ENCODE measurements around the gene APOL2.

Gene APOL2

GRCh38 chr22:36185828-36186624 lies 53.3 kb downstream of the APOL2 start:
- Histone ChIP-seq H3K27ac (ENCODE audit: poor library complexity, severe bottlenecking) (no peak overlapping the region), H3K36me3 (ENCODE audit: low read depth) (no peaks in the 10 kb centered on the region), H3K27me3 (ENCODE audit: insufficient read depth, poor library complexity, severe bottlenecking) (no peaks in the 10 kb centered on the region), H3K4me1 (ENCODE audit: insufficient read depth, poor library complexity, severe bottlenecking) (no peaks in the 10 kb centered on the region), H3K9me3 (ENCODE audit: severe bottlenecking) (no peaks in the 10 kb centered on the region), H3K4me3 (ENCODE audit: severe bottlenecking) (no peak overlapping the region)
- TF ChIP-seq CTCF (IDR thresholded peaks at IDR 0.05; ENCODE audit: poor library complexity, severe bottlenecking): no peak
- no peak for DNase-seq (ENCODE audit: low spot score)
- ATAC-seq (ENCODE audit: low read depth): no peak

GRCh38 chr22:36184433-36185025 lies 54.8 kb downstream of the APOL2 start:
- H3K9me3 ChIP-seq (ENCODE audit: severe bottlenecking): no peaks in the 10 kb centered on the region
- DNase-seq (ENCODE audit: low spot score) (no peak), ATAC-seq (ENCODE audit: low read depth) (no peak)
- H3K4me3 ChIP-seq (ENCODE audit: severe bottlenecking): no peak overlapping the region
- TF ChIP-seq CTCF (IDR thresholded peaks at IDR 0.05; ENCODE audit: poor library complexity, severe bottlenecking): no peak
- no peak overlapping the region for H3K27ac ChIP-seq (ENCODE audit: poor library complexity, severe bottlenecking)
- H3K27me3 ChIP-seq (ENCODE audit: insufficient read depth, poor library complexity, severe bottlenecking): no peaks in the 10 kb centered on the region
- H3K36me3 ChIP-seq (ENCODE audit: low read depth): no peaks in the 10 kb centered on the region
- no peaks in the 10 kb centered on the region for H3K4me1 ChIP-seq (ENCODE audit: insufficient read depth, poor library complexity, severe bottlenecking)

GRCh38 chr22:36183446-36183845 lies 55.9 kb downstream of the APOL2 start:
- no peaks in the 10 kb centered on the region for H3K9me3 ChIP-seq (ENCODE audit: severe bottlenecking)
- ATAC-seq (ENCODE audit: low read depth) (no peak), DNase-seq (ENCODE audit: low spot score) (no peak)
- H3K27ac ChIP-seq (ENCODE audit: poor library complexity, severe bottlenecking): no peak overlapping the region
- no peaks in the 10 kb centered on the region for H3K36me3 ChIP-seq (ENCODE audit: low read depth)
- no peak overlapping the region for H3K4me3 ChIP-seq (ENCODE audit: severe bottlenecking)
- H3K27me3 ChIP-seq (ENCODE audit: insufficient read depth, poor library complexity, severe bottlenecking): no peaks in the 10 kb centered on the region
- no peak for TF ChIP-seq CTCF (IDR thresholded peaks at IDR 0.05; ENCODE audit: poor library complexity, severe bottlenecking)
- H3K4me1 ChIP-seq (ENCODE audit: insufficient read depth, poor library complexity, severe bottlenecking): no peaks in the 10 kb centered on the region

- DNase-seq (ENCODE audit: low spot score): no peak
- Histone ChIP-seq H3K36me3 (ENCODE audit: low read depth) (no peaks in the 10 kb centered on the region), H3K4me1 (ENCODE audit: insufficient read depth, poor library complexity, severe bottlenecking) (no peaks in the 10 kb centered on the region), H3K27me3 (ENCODE audit: insufficient read depth, poor library complexity, severe bottlenecking) (no peaks in the 10 kb centered on the region), H3K4me3 (ENCODE audit: severe bottlenecking) (no peak overlapping the region), H3K27ac (ENCODE audit: poor library complexity, severe bottlenecking) (no peak overlapping the region), H3K9me3 (ENCODE audit: severe bottlenecking) (no peaks in the 10 kb centered on the region)
- no peak for ATAC-seq (ENCODE audit: low read depth)
- TF ChIP-seq CTCF (IDR thresholded peaks at IDR 0.05; ENCODE audit: poor library complexity, severe bottlenecking): no peak
Observed at GRCh38 chr22:36182857-36183256, 56.5 kb downstream of the APOL2 start.

- H3K27ac ChIP-seq (ENCODE audit: poor library complexity, severe bottlenecking): no peak overlapping the region
- ATAC-seq (ENCODE audit: low read depth) (no peak), DNase-seq (ENCODE audit: low spot score) (no peak)
- no peak overlapping the region for H3K4me3 ChIP-seq (ENCODE audit: severe bottlenecking)
- H3K36me3 ChIP-seq (ENCODE audit: low read depth): no peaks in the 10 kb centered on the region
- H3K27me3 ChIP-seq (ENCODE audit: insufficient read depth, poor library complexity, severe bottlenecking): no peaks in the 10 kb centered on the region
- TF ChIP-seq CTCF (IDR thresholded peaks at IDR 0.05; ENCODE audit: poor library complexity, severe bottlenecking): no peak
- no peaks in the 10 kb centered on the region for H3K9me3 ChIP-seq (ENCODE audit: severe bottlenecking)
- no peaks in the 10 kb centered on the region for H3K4me1 ChIP-seq (ENCODE audit: insufficient read depth, poor library complexity, severe bottlenecking)
Observed at GRCh38 chr22:36182056-36182455, 57.3 kb downstream of the APOL2 start.

Data from RWPE2 (cell line).